Hepatocyte (in vitro differentiated cells): Measurements from ENCODE around the gene CISD3.

Experiments
- CTCF ChIP-seq: fragments of 200-600 bp; sonication (generic); IDR thresholded peaks from 2 replicates; pipeline ENCODE4 v1.5.1; 2016; ENCODE audit warnings: antibody characterized with exemption, mild to moderate bottlenecking; ENCODE audit not compliant: poor library complexity
- EZH2 ChIP-seq: fragments of 200-600 bp; sonication (generic); IDR thresholded peaks from 2 replicates; pipeline ENCODE4 v1.6.1; 2016; ENCODE audit warnings: antibody characterized with exemption, mild to moderate bottlenecking, borderline replicate concordance

DNA sequence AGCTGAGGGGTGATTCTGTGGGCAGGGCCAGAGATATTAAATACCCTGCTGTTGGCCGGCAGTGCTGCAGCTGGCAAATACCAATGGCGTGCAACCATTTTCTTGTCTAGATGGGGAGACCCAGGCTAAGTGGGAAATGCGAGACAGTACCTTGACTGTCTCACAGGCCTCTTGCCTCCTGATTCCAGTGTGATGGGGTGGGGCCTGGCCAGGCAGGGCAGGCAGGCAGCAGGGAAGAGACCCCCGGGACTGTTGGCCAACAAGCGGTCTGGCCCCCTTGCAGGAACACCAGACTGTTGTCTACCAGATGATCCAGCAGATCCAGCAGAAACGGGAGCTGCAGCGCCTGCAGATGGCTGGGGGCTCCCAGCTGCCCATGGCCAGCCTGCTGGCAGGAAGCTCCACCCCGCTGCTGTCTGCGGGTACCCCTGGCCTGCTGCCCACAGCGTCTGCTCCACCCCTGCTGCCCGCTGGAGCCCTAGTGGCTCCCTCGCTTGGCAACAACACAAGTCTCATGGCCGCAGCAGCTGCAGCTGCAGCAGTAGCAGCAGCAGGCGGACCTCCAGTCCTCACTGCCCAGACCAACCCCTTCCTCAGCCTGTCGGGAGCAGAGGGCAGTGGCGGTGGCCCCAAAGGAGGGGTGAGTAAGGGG is 5.7 kb upstream of the CISD3 start:
- TF ChIP-seq EZH2 (no peak), CTCF (no peak)
